A172 (cell line): Measurements from ENCODE around the gene MRPL55. TPM values are rescaled to one million over a fixed set of nuclear protein-coding genes. Genes with fewer than 3 reads are reported as not detected.

Experiments
- DNase-seq: peaks from one replicate; pipeline ENCODE4 v3.0.0-alpha.2; 2015; ENCODE audit warnings: low spot score
- total RNA-seq: library from RNA; depleted of rRNA; stranded (reverse); fragments of >200 nt; shearing (Covaris generic); gene quantifications from 2 replicates; pipeline ENCODE4 v1.2.3, GENCODE V29; 2014

Gene MRPL55
- total RNA-seq, 1 experiment from 2014 or later = 103 TPM

GRCh38 chr1:228147768-228148167, 38.7 kb upstream of the MRPL55 start:
- no peak for DNase-seq

- no peak for DNase-seq
Measured at GRCh38 chr1:228147151-228147693, 38.1 kb upstream of the MRPL55 start.

GRCh38 chr1:228146417-228147150, 37.5 kb upstream of the MRPL55 start:
- DNase-seq = no peak

- no peak for DNase-seq
Measured at GRCh38 chr1:228145463-228146416, 36.6 kb upstream of the MRPL55 start.

GRCh38 chr1:228144993-228145343, 35.9 kb upstream of the MRPL55 start:
- DNase-seq = no peak

- DNase-seq = no peak
Measured at GRCh38 chr1:228144193-228144992, 35.3 kb upstream of the MRPL55 start.

GRCh38 chr1:228143480-228144192, 34.5 kb upstream of the MRPL55 start:
- no peak for DNase-seq

GRCh38 chr1:228142701-228143136, 33.6 kb upstream of the MRPL55 start:
- DNase-seq = no peak

GRCh38 chr1:228142155-228142691, 33.1 kb upstream of the MRPL55 start:
- DNase-seq = no peak

- peak; percentile 90 for DNase-seq
Measured at GRCh38 chr1:228141226-228142044, 32.3 kb upstream of the MRPL55 start.

GRCh38 chr1:228140724-228141225, 31.7 kb upstream of the MRPL55 start:
- DNase-seq = no peak

GRCh38 chr1:228139931-228140723, 31.0 kb upstream of the MRPL55 start, which contains the start of gene GUK1:
Gene GUK1 (plus strand): TSS chr1:228140279. CDS start chr1:228140303, 24 bp downstream.
- peak; percentile 100 for DNase-seq

GRCh38 chr1:228139406-228139930, 30.4 kb upstream of the MRPL55 start:
- DNase-seq = no peak

- no peak for DNase-seq
Measured at GRCh38 chr1:228136901-228137300, 27.8 kb upstream of the MRPL55 start.

GRCh38 chr1:228134591-228134990, 25.5 kb upstream of the MRPL55 start:
- no peak for DNase-seq

- DNase-seq = no peak
Measured at GRCh38 chr1:228131766-228132165, 22.7 kb upstream of the MRPL55 start.

- no peak for DNase-seq
Measured at GRCh38 chr1:228125185-228125584, 16.1 kb upstream of the MRPL55 start.

GRCh38 chr1:228123505-228123904, 14.4 kb upstream of the MRPL55 start:
- DNase-seq = no peak
